ENCODE data around the gene AGMO. TPM values are rescaled to one million over a fixed set of nuclear protein-coding genes. Genes with fewer than 3 reads are reported as not detected.

The AGMO gene
- polyA plus RNA-seq, 2 of the 4 experiments (the other 2 are of a cell fraction) = 2.6 to 7.9 TPM

GRCh38 chr7:15291699-15292098 is 270.1 kb downstream of the AGMO start:
- WGBS (ENCODE audit: missing lambda C conversion rate) = 25% methylated on average over 6 of the region's 6 CpGs
- H3K9me3 ChIP-seq = no peaks in the 10 kb centered on the region; the same call in 2 of the 3 replicates
- no peak overlapping the region for H3K4me3 ChIP-seq
- ChIA-PET CTCF (interaction anchor here (1.5 to 1.8 kb wide), 2 partner anchors 10 to 12 kb away, joined by 3 to 5 read pairs; no protein-coding TSS in a partner anchor), POLR2A (no interaction called here)
- DNase-seq (ENCODE audit: low read depth in 1 of 2, low spot score in 1 of 2) (peak in 1 of 2 experiments; percentile 12), FAIRE-seq (no peak), ATAC-seq (peak in 1 of 2 experiments; percentile 61; a peak in 2 of 6 replicates)
- H3K4me2 ChIP-seq = no peak overlapping the region
- H3K4me1 ChIP-seq = no peaks in the 10 kb centered on the region
- TF ChIP-seq NPAS2 (CRISPR knock-in tag; IDR thresholded peaks at IDR 0.05; ENCODE audit: borderline replicate concordance) = no peak
- peak in 1 of 2 experiments; percentile 13; a peak in 1 of 5 replicates for TF ChIP-seq RAD21 (conservative IDR thresholded peaks at IDR 0.05 in 1 of 2, IDR thresholded peaks at IDR 0.05 in 1 of 2)
- H3K27ac ChIP-seq = no peak overlapping the region

GRCh38 chr7:15288741-15289140 is 273.1 kb downstream of the AGMO start:
- no peak for DNase-seq (ENCODE audit: low read depth in 1 of 2, low spot score in 1 of 2)
- Histone ChIP-seq H3K27ac (no peak overlapping the region), H3K9me3 (no peaks in the 10 kb centered on the region; the same call in 1 of the 3 replicates), H3K4me3 (no peak overlapping the region), H3K4me2 (no peak overlapping the region), H3K4me1 (no peaks in the 10 kb centered on the region)
- no peak for FAIRE-seq
- CTCF ChIA-PET = no interaction called here
- WGBS (ENCODE audit: missing lambda C conversion rate) = 41% methylated on average over 2 of the region's 2 CpGs
- TF ChIP-seq HEYL (CRISPR knock-in tag; IDR thresholded peaks at IDR 0.05) (no peak), FOSB (CRISPR knock-in tag; IDR thresholded peaks at IDR 0.05) (no peak), RCOR1 (IDR thresholded peaks at IDR 0.05; ENCODE audit: low read depth, low read length) (no peak), NFE2L2 (conservative IDR thresholded peaks at IDR 0.05; ENCODE audit: low read length) (no peak), HES2 (IDR thresholded peaks at IDR 0.05) (no peak), MAFK (IDR thresholded peaks at IDR 0.05; ENCODE audit: partially characterized antibody) (no peak), GATA3 (IDR thresholded peaks at IDR 0.05; ENCODE audit: borderline replicate concordance) (no peak), RNF2 (IDR thresholded peaks at IDR 0.05; ENCODE audit: borderline replicate concordance, low read depth) (no peak), MAZ (IDR thresholded peaks at IDR 0.05; ENCODE audit: borderline replicate concordance, low read depth, low read length) (no peak)
- POLR2A ChIA-PET = no interaction called here
- no peak for ATAC-seq

GRCh38 chr7:15284396-15284795 is 277.4 kb downstream of the AGMO start:
- ChIA-PET CTCF (no interaction called here), POLR2A (no interaction called here)
- no peak overlapping the region for H3K27ac ChIP-seq
- no peaks in the 10 kb centered on the region for H3K4me1 ChIP-seq
- no peak overlapping the region for H3K4me2 ChIP-seq
- 3% methylated on average over 1 of the region's 1 CpG for WGBS (ENCODE audit: missing lambda C conversion rate)
- ATAC-seq (no peak), DNase-seq (ENCODE audit: low read depth in 1 of 2, low spot score in 1 of 2) (no peak), FAIRE-seq (no peak)
- no peak for TF ChIP-seq NPAS2 (CRISPR knock-in tag; IDR thresholded peaks at IDR 0.05; ENCODE audit: borderline replicate concordance)
- TF ChIP-seq ZC3H11A (IDR thresholded peaks at IDR 0.05) = no peak
- no peak for TF ChIP-seq CTCF (IDR thresholded peaks at IDR 0.05)
- TF ChIP-seq POLR2AphosphoS2 (conservative IDR thresholded peaks at IDR 0.05; ENCODE audit: low read length) = no peak
- TF ChIP-seq JUN (IDR thresholded peaks at IDR 0.05) = no peak
- TF ChIP-seq CHD4 (IDR thresholded peaks at IDR 0.05; ENCODE audit: borderline replicate concordance) = no peak
- TF ChIP-seq JUNB (IDR thresholded peaks at IDR 0.05) = no peak
- no peak for TF ChIP-seq RARB (CRISPR knock-in tag; IDR thresholded peaks at IDR 0.05)
- no peak for TF ChIP-seq TFCP2L1 (CRISPR knock-in tag; IDR thresholded peaks at IDR 0.05)
- no peak for TF ChIP-seq KDM5A (IDR thresholded peaks at IDR 0.05)
- TF ChIP-seq HOXB13 (CRISPR knock-in tag; IDR thresholded peaks at IDR 0.05; ENCODE audit: low read depth) = no peak
- no peak for TF ChIP-seq ZFP36 (IDR thresholded peaks at IDR 0.05; ENCODE audit: borderline replicate concordance, partially characterized antibody)
- H3K9me3 ChIP-seq = no peaks in the 10 kb centered on the region; the same call in 1 of the 3 replicates
- H3K4me3 ChIP-seq = no peak overlapping the region
